Activated CD4-positive, alpha-beta T cell treated with anti-CD3 and anti-CD28 coated beads for 1 hour (primary cell): Measurements from ENCODE around the gene TRIM49.
"Not testable (repeated sequence)": the region's sequence is repeated elsewhere in the genome, so short reads cannot be mapped to it uniquely, and the experiment has no call there.

Source experiments
- DNase-seq: peaks from one replicate; pipeline ENCODE4 v3.0.0-alpha.2; 2020

The TRIM49 gene, protein sequence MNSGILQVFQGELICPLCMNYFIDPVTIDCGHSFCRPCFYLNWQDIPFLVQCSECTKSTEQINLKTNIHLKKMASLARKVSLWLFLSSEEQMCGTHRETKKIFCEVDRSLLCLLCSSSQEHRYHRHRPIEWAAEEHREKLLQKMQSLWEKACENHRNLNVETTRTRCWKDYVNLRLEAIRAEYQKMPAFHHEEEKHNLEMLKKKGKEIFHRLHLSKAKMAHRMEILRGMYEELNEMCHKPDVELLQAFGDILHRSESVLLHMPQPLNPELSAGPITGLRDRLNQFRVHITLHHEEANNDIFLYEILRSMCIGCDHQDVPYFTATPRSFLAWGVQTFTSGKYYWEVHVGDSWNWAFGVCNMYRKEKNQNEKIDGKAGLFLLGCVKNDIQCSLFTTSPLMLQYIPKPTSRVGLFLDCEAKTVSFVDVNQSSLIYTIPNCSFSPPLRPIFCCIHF

DNA sequence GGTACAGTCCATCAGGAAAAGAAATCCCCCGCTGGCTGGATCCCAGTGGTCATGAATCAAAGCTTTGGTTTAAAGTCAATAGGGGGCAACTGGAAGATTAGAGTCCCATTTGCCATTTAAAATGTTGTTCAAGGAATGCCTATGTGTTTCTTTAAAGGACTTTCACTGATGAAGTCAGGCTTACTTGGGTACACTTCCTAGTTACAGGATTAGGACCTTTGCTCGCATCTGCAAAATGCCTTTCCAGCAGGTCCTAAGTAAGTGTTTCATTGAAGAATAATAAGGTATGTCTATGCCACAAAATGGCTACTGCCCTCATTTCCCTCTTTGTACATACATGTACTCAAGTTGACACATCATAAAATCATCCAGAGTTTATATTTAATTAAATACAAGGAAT lies at the start of gene TRIM49:
TRIM49 (minus strand) TSS at position 101 of the 400 bp plus-strand sequence. CDS start 4,106 bp downstream, outside the sequence.
- not testable (repeated sequence) for DNase-seq

DNA sequence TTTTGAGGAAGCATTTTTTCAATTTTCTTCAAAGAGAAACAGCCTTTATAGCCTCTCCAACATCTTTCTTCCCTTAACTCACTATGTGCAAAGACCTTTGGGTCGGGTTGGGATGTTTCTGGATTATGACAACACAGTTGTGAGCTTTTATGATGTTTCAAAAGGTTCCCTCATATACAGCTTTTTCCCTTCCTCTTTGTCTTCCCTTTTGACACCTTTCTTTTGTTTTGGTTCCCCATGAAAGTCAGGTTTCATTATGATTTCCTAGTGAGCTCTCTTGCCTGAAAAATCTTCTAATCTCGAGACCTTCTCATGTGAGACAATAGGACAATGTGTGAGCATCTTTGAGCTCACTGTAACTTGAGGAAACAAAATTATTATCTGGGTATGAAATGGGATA lies 18.3 kb upstream of the TRIM49 start:
- not testable (repeated sequence) for DNase-seq

DNA sequence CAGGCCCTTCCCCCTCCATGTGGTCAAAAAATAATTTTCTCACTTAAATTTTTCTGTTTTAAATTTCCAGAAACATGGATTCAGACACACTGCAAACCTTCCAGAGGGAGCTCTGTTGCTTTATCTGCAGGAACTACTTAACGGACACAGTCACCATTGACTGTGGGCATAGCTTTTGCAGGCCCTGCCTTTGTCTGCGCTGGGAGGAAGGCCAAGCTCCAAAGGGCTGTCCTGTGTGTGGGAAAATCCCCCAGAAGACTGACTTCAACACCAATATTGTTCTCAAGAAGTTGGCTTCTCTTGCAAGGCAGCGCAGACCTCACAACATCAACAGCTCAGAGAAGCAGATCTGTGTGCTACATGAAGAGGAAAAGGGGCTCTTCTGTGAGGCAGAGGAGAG lies 11.6 kb upstream of the TRIM49 start:
- DNase-seq: not testable (repeated sequence)

DNA sequence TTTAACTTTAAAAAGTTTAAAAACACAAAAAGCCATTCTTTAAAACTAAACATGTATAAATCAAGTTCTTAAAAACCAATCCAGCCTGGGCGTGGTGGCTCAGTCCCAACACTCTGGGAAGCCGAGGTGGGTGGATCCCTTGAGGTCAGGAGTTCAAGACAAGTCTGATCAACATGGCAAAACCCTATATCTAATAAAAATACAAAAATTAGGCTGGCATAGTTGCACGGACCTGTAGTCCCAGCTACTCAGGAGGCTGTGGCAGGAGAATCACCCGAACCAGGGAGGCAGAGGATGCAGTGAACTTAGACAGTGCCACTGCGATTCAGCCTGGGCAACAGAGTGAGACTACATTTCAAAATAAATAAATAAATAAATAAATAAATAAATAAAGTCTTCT lies 5.2 kb upstream of the TRIM49 start:
- not testable (repeated sequence) for DNase-seq

DNA sequence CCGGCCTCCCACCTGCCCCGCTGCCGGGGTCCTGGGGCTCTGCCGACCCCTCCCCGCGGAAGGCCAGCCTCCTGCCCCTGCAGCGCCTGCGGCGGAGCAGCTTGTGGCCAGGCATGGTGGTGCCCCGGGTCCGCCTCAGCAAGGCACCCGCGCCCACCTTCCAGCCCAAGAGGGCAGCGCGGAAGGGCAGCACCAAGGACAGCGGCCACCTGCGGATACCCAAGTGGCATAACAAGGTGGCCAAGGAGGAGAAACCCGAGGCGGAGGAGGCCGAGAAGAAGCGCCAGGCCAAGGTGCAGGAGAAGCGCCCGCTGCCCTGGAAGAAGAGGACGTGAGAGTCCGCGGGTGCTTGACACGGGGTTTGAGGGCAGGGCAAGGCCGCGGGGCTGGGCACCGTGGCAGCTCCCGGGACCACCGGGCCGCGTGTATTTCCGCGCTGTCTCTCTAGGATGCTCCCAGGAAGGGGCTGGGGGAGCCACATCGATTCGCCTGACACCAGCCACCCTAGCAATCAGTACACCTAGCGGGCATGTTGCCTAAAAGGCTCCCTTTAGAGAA lies 20.8 kb downstream of the TRIM49 start:
- not testable (repeated sequence) for DNase-seq

DNA sequence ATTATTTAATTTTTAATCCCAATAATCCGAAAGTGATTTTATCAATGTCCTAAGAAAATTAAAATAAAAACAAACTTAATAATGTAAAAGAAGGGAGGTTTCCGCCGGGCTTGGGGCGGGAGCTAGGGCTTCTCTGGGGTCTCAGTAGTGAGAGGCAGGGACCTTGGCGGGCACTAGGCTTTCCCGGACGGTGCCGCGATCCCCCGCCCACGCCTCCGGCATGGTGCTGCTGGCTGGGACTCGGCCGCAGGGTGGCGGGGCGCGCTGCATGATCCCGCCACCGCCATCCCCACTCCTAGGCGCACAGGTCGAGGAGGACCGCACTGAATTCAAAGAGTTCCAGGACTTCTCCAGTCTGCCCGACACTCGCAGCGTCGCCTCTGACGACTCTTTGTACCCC lies 22.6 kb downstream of the TRIM49 start:
- not testable (repeated sequence) for DNase-seq

DNA sequence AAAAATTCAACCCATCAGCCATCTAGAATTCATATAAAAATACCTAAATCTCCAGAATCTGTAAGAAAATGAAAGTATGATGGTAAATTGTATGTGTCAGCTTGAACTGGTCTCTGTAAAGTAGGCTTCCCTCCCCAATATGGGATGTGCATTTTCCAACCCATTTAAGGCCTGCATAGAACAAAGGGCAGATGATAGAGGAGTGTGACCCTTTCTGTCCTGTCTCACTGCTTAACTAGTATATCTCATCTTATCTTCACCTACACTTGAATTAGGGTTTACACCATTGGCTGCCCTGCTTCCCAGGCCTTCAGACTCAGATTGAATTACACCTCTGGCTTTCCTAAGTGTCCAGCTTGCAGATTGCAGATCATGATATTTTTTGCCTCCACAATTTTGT lies 57.6 kb downstream of the TRIM49 start:
- not testable (repeated sequence) for DNase-seq
